Activated gamma-delta T cell (primary cell): Measurements from ENCODE around the gene NXPE2.
"Not testable (repeated sequence)": the region's sequence is repeated elsewhere in the genome, so short reads cannot be mapped to it uniquely, and the experiment has no call there.

ENCODE experiments used
- DNase-seq: peaks from one replicate; lab custom pipeline; 2025; lab: John Stamatoyannopoulos, UW
- total RNA-seq, 2 donors: gene quantifications; one replicate each; lab custom pipeline; 2026; lab: John Stamatoyannopoulos, UW

Gene NXPE2
- total RNA-seq: 0 reads per million in 2 donors

- no peak for DNase-seq
Measured at GRCh38 chr11:114678125-114679036, at the start of gene NXPE2. Gene NXPE2, plus strand, starts transcription at chr11:114678527. Its CDS starts 49 bp downstream, at chr11:114678576.

DNA sequence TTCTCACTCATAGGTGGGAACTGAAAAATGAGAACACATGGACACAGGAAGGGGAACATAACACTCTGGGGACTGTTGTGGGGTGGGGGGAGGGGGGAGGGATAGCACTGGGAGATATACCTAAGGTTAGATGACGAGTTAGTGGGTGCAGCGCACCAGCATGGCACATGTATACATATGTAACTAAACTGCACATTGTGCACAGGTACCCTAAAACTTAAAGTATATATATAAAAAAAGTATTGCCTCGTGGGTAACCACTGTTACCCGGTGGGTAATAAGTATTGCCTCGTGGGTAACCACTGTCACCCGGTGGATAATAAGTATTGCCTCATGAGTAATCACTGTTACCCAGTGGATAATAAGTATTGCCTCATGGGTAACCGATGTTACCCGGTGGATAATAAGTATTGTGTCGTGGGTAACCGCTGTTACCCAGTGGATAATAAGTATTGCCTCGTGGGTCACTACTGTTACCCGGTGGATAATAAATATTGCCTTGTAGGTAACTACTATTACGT lies 46.8 kb upstream of the NXPE2 start:
- DNase-seq: not testable (repeated sequence)

DNA sequence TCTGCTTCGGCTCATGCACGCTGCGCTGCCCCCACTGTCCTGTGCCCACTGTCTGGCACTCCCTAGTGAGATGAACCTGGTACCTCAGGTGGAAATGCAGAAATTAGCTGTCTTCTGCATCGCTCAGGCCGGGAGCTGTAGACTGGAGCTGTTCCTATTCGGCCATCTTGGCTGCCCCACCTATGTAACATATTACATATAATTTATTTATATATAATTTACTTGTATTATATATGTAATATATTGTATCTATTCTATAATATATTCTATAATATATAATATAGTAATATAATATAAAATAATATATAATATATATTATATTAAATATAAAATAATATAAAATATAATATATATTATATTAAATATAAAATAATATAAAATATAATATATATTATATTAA lies 38.9 kb upstream of the NXPE2 start:
- DNase-seq: not testable (repeated sequence)

GRCh38 chr11:114650661-114651060 lies 27.7 kb upstream of the NXPE2 start:
- DNase-seq: no peak

GRCh38 chr11:114651145-114651718 lies 27.1 kb upstream of the NXPE2 start:
- no peak for DNase-seq

DNA sequence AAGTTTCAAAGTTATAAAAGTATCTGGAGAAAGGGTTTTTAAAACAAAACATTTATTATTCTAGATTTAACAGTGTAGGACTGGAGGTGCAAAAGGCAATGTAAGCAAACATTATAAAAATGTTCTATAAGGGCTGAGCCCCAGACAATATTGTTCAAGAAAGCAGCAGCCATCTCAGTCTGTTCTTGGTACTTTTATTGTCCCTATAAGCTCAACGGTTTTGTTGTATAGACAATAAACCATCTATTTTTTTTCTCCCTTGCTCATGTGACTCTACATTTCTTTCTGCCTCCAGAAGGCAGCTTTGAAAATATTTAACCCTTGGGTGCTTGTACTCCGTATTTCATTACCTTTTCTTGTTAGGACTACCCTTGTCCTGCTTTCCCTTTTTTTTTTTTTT lies 25.2 kb upstream of the NXPE2 start:
- no peak for DNase-seq

- no peak for DNase-seq
Measured at GRCh38 chr11:114664641-114665040, 13.7 kb upstream of the NXPE2 start.

DNA sequence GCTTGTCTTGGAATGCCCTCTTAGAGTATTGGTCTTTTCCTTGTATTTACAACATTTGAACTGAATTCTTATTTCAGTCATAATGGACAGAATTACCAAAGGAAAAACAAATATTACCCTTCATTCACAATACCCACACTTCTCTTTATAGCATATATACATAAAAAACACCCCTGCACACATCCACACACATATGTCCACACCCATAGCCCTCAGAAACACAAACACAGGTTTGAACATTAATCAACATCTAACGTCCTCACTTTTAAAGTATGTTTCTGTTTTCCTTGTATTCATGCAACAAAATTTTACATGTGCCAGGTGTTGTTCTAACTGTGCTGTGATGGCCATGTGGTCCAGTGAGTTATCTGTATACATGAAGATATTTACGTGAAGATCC lies 11.6 kb upstream of the NXPE2 start:
- DNase-seq: no peak

GRCh38 chr11:114668109-114668508 lies 10.2 kb upstream of the NXPE2 start:
- no peak for DNase-seq

- DNase-seq: no peak
Measured at GRCh38 chr11:114673661-114674060, 4.7 kb upstream of the NXPE2 start.

GRCh38 chr11:114679505-114679904 lies 1.2 kb downstream of the NXPE2 start:
- DNase-seq: no peak

GRCh38 chr11:114683007-114683406 lies 4.7 kb downstream of the NXPE2 start:
- no peak for DNase-seq

GRCh38 chr11:114684636-114685035 lies 6.3 kb downstream of the NXPE2 start:
- DNase-seq: no peak

DNA sequence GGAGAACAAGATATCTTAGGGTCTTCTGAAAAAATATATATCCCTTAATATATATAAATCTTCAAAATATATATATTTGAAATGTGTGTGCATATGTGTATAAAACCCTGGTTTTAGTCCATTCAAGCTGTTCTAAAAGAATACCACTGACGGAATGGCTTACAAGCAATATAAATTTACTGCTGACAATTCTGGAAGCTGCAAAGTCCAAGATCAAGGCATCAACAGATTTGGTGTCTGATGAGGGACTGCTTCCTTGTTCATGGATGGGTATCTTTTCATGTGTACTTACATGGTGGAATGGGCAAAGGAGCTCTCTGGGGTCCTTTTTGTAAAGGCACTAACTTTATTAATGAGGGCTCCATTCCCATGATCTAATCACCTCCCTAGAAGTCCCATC lies 6.8 kb downstream of the NXPE2 start:
- no peak for DNase-seq

GRCh38 chr11:114705280-114706024 lies 27.1 kb downstream of the NXPE2 start:
- DNase-seq: no peak

DNA sequence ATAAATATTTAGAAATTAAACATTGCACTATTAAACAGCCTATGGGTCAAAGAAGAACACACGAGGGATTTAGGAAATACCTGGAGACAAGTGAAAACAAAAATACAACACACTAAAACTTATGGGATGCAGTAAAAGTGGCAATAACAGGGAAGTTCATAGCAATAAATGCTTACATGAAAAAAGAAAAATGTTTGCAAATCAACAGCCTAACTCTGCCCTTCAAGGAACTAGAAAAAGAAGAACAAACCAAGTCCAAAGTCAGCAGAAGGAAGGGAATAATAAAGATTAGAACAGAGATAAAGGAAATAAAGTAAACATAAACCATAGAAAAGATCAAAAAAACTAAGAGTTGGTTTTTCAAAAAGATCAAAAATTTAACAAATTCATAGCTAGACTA lies 31.6 kb downstream of the NXPE2 start:
- DNase-seq: no peak

DNA sequence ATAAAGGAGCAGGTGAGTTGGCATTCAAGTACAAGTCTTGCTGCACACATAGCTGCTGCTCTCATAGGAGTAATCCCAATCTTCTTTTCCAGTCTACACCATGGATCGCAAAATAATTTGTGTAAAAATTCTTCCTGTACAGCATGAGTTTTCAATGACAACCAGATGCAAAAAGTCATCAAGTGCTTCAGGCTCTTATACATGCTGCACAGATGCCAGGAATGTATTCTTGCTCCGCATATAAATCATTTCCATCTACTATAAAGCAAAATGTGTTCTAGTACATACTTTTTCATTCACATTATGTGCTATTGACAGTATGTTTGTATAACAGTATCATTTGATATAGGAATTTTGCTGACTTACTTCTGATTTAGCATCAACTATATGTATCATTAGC lies 35.4 kb downstream of the NXPE2 start:
- DNase-seq: no peak

- no peak for DNase-seq
Measured at GRCh38 chr11:114719562-114719961, 41.2 kb downstream of the NXPE2 start.

- DNase-seq: no peak
Measured at GRCh38 chr11:114724916-114725524, 46.7 kb downstream of the NXPE2 start.

DNA sequence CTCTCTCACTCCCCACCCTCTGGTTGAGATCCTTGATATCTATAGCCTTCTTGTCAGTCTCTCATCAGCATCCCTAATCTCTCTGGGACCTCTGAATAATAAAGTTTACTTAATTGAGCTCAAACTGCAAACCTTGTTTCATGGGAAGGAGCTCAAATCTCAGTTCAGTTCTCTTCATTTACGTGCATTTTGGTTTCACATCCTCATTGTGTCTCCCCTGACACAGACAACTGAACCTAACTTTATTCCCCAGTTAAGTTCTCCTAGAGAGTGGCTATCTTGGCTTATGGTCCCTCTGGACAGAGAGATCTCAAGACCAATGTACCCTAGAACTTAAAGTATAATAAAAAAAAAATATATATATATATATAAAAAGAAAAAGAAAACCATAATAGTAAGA lies 47.3 kb downstream of the NXPE2 start:
- DNase-seq: no peak

DNA sequence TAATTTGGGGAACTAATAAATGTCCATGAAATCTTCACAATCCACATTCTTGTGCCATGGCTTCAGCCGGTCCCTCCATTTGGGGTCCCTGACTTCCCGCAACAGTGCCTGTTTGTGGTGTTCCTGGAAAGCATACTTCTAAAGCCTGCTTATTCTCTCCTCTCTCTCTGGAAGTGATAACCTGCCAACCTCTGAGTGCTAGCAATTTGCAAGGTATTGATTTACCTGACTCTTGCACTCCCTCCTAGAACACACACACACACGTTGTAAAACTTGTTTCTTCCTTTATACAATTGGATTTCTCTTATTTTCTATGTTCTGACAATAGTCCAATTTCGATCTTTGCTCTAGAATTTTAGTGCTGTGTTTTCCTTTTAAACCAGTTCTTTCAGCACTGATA lies 58.5 kb downstream of the NXPE2 start:
- DNase-seq: no peak

- no peak for DNase-seq
Measured at GRCh38 chr11:114738954-114739353, 60.6 kb downstream of the NXPE2 start.
